Measurements from ENCODE around the gene TENT4A. TPM values are rescaled to one million over a fixed set of nuclear protein-coding genes. Genes with fewer than 3 reads are reported as not detected.

TENT4A gene
- total and polyA plus RNA-seq, 2 of the 13 experiments (the other 11 are each of a cell fraction or from before 2014, with no cell fraction given), result 6.3 to 13.3 TPM

DNA sequence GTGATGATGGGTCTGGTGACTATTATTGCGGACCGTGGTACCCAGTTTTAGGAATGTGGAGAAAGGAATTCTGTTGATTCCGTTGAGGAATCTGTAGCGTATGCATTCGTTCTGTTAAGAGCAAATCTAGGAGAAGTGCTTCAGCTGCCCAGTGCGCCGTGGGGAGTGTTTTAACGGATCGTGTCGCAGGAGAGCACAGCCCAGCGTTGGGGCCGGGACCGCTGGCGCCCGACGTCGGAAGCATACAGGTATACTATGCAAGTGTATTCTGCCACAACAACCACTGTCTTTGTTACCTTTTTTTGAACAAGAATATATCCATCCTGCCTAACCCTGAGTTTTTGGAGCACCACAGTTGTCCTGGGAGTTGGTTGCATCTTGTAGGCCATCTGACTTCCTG, 42.7 kb downstream of the TENT4A start:
- Histone ChIP-seq H2AFZ (ENCODE audit: low read length) (no peak overlapping the region), H3K27ac (ENCODE audit: extremely low read length, insufficient read depth, low read length) (no peak overlapping the region), H4K20me1 (ENCODE audit: insufficient read depth, low read length) (no peaks in the 10 kb centered on the region), H3K4me3 (replicated peaks in 1 of 3; ENCODE audit: insufficient read depth in 1 of 3, low read depth in 2 of 3, low read length in 3 of 3) (no peak overlapping the region), H3K27me3 (ENCODE audit: control insufficient read depth in 1 of 2, insufficient read depth in 2 of 2, low read length in 2 of 2) (no peaks in the 10 kb centered on the region), H3K9ac (ENCODE audit: insufficient read depth, low read depth, low read length) (no peak overlapping the region), H3K4me2 (ENCODE audit: low read depth, low read length) (no peak overlapping the region), H3K36me3 (replicated peaks in 1 of 2; ENCODE audit: control insufficient read depth in 1 of 2, insufficient read depth in 2 of 2, low read length in 2 of 2) (peaks cover 30 to 51% of the 10 kb centered on the region in 2 experiments), H3K4me1 (ENCODE audit: insufficient read depth, low read length) (peaks cover 21% of the 10 kb centered on the region), H3K9me3 (ENCODE audit: low read length) (no peaks in the 10 kb centered on the region), H3K79me2 (ENCODE audit: insufficient read depth, low read length) (no peaks in the 10 kb centered on the region)
- no peak for ATAC-seq
- in situ Hi-C loops (cut with HindIII; ENCODE audit: extremely low pct_ligation_motif_present, low pct_unique_long_range_greater_than_20kb), result no loop called here
- intact Hi-C loops (cut with micrococcal nuclease; ENCODE audit: unreplicated experiment), result no loop called here
- DNase-seq (ENCODE audit: low spot score), result no peak
- ChIA-PET POLR2A (no interaction called here), CTCF (ENCODE audit: low intra/inter-chr PET ratio, low total read pairs) (no interaction called here)
- 99% methylated on average over 16 of the region's 17 CpGs for WGBS (ENCODE audit: low lambda C conversion rate)
- TF ChIP-seq ZNF263 (CRISPR knock-in tag; IDR thresholded peaks at IDR 0.05), result no peak
- TF ChIP-seq ZNF24 (IDR thresholded peaks at IDR 0.05), result no peak
- TF ChIP-seq ZNF790 (CRISPR knock-in tag; IDR thresholded peaks at IDR 0.05; ENCODE audit: borderline replicate concordance), result no peak
- no peak for TF ChIP-seq ZBTB39 (CRISPR knock-in tag; IDR thresholded peaks at IDR 0.05)
- no peak for TF ChIP-seq ZFY (CRISPR knock-in tag; IDR thresholded peaks at IDR 0.05)
- no peak for TF ChIP-seq ZNF768 (CRISPR knock-in tag; IDR thresholded peaks at IDR 0.05)
- no peak for TF ChIP-seq MEIS2 (CRISPR knock-in tag; IDR thresholded peaks at IDR 0.05)
- TF ChIP-seq IKZF1 (IDR thresholded peaks at IDR 0.05), result no peak
- no peak for TF ChIP-seq MAFK (conservative IDR thresholded peaks at IDR 0.05 in 1 of 2, IDR thresholded peaks at IDR 0.05 in 1 of 2; ENCODE audit: low read length in 2 of 2)
- no peak for TF ChIP-seq KLF9 (CRISPR knock-in tag; IDR thresholded peaks at IDR 0.05; ENCODE audit: low read depth)
- no peak for TF ChIP-seq ZNF572 (CRISPR knock-in tag; IDR thresholded peaks at IDR 0.05)
- no peak for FAIRE-seq
- BruUV-seq (replicated peaks), result no TSS peak

Data from HepG2 (cell line).